Ammon's horn (tissue), 1 donor: ENCODE data around the gene DLG2.

Experiments used
- DNase-seq: peaks from one replicate; pipeline ENCODE4 v3.0.0-alpha.2; 2016; ENCODE audit warnings: low spot score

Gene DLG2

GRCh38 chr11:85558411-85558810 is 68.7 kb downstream of the DLG2 start:
- DNase-seq = no peak

GRCh38 chr11:85551881-85552280 is 75.3 kb downstream of the DLG2 start:
- no peak for DNase-seq

GRCh38 chr11:85541683-85542082 is 85.5 kb downstream of the DLG2 start:
- no peak for DNase-seq

- DNase-seq = peak; percentile 4
Observed at GRCh38 chr11:85540635-85541205, 86.4 kb downstream of the DLG2 start.

GRCh38 chr11:85540181-85540580 is 87.0 kb downstream of the DLG2 start:
- DNase-seq = no peak

- no peak for DNase-seq
Observed at GRCh38 chr11:85539740-85540139, 87.4 kb downstream of the DLG2 start.

- no peak for DNase-seq
Observed at GRCh38 chr11:85539029-85539689, 88.0 kb downstream of the DLG2 start.

- DNase-seq = no peak
Observed at GRCh38 chr11:85536438-85536837, 90.7 kb downstream of the DLG2 start.

- DNase-seq = no peak
Observed at GRCh38 chr11:85534806-85535205, 92.3 kb downstream of the DLG2 start.

GRCh38 chr11:85531191-85531897 is 95.8 kb downstream of the DLG2 start:
- no peak for DNase-seq

GRCh38 chr11:85530634-85531033 is 96.5 kb downstream of the DLG2 start:
- DNase-seq = no peak

- no peak for DNase-seq
Observed at GRCh38 chr11:85526564-85526963, 100.6 kb downstream of the DLG2 start.

GRCh38 chr11:85525686-85526085 is 101.5 kb downstream of the DLG2 start:
- DNase-seq = no peak

GRCh38 chr11:85517272-85517671 is 109.9 kb downstream of the DLG2 start:
- DNase-seq = no peak

GRCh38 chr11:85495918-85496317 is 131.2 kb downstream of the DLG2 start:
- no peak for DNase-seq

- no peak for DNase-seq
Observed at GRCh38 chr11:85494396-85494795, 132.7 kb downstream of the DLG2 start.

- no peak for DNase-seq
Observed at GRCh38 chr11:85485902-85486301, 141.2 kb downstream of the DLG2 start.

GRCh38 chr11:85483861-85484260 is 143.3 kb downstream of the DLG2 start:
- no peak for DNase-seq

- DNase-seq = no peak
Observed at GRCh38 chr11:85481862-85482261, 145.3 kb downstream of the DLG2 start.

GRCh38 chr11:85475660-85476517 is 151.3 kb downstream of the DLG2 start:
- no peak for DNase-seq

GRCh38 chr11:85472953-85473352 is 154.2 kb downstream of the DLG2 start:
- no peak for DNase-seq

GRCh38 chr11:85464283-85464682 is 162.9 kb downstream of the DLG2 start:
- no peak for DNase-seq

GRCh38 chr11:85459304-85459703 is 167.8 kb downstream of the DLG2 start:
- DNase-seq = no peak
